Fibroblast of peridontal ligament (primary cell): ENCODE results near the gene B4GALT1.

Experiments
- DNase-seq: peaks from one replicate; pipeline ENCODE4 v3.0.0-alpha.2; 2010; ENCODE audit errors: extremely low read depth

Gene B4GALT1

DNA sequence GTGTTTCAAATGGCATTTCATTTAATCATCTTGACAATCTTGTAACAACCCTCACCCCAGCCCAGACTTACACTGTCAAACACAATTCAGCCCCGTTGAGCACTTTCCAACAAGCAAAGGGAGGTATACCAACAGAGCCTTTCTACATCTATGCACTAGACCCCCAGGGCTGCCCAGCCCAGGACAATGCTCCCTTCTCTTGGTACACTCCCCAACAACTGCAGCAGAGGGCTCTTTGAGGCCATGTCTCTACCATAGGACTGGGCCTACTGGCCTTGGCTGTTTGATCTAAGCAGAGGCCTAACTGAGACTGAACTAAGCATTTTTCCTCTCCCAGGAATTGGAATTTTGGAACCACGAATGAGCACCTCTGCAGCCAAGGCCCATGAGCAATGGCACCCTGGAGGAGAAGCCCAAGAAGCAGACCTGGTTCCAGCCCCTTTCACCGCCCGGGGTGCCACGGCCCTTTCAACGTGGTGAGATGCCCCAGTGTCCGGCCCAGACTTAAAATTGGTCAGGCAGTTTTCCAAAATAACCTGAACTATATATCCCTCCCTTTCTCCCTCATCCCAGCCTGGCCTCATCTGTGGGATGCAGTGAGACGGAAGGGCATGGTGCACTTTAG is 43.6 kb downstream of the B4GALT1 start:
- no peak for DNase-seq

DNA sequence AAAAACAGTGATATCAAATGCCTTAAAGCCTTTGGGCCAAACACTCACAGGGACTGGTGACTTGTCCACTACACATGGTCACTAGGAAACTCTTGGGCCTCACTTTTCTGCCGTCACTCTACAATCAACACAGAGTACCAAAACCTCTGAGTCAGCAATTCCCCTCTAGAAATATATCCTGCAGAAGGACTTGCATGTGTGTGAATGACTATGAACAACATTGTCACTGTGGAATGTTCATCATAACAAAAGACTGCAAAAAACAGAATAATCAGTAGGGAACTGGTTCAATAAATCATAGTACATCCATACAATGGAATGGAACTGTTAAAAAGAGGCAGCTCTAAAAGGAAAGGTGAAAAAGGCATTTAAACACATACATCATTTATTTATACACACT is 46.5 kb downstream of the B4GALT1 start:
- DNase-seq, result no peak

DNA sequence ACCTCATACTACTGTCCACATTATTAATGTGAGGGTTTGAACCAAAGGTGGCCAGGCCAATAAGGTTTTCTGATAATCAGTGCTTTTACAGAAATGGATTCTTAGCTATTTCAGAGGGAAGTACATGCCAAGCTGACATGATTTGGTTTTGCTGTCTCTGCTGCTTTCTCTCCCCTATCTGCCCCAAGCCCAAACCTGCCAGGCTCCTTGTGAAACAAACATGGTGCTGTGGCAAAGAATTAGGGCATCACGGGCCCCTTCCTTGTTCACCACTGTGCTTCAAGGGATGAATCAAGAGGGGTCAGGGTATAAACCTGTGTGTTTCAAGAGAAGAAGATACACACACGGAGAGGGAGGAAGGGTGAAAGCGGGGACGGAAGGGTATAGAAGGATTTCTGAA is 49.3 kb downstream of the B4GALT1 start:
- DNase-seq, result no peak

DNA sequence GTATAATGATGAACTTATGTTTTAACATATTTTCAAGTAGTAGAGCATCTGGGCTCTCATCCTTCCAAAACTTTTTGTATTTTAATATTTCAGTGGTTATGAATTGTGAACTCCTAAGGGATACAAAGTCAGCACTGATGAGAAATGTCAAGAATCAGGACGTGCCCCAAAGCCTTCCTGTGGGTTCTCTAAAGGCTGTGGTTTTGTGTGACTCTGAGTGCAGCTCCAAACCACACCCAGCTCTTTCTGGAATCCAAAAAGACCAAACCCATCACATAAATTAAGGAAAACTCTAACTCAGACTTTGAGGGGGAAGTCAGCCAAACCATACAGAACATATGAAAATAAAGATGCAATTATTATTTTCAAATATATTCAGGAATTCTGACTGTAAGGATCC is 49.8 kb downstream of the B4GALT1 start:
- peak; percentile 87 for DNase-seq

DNA sequence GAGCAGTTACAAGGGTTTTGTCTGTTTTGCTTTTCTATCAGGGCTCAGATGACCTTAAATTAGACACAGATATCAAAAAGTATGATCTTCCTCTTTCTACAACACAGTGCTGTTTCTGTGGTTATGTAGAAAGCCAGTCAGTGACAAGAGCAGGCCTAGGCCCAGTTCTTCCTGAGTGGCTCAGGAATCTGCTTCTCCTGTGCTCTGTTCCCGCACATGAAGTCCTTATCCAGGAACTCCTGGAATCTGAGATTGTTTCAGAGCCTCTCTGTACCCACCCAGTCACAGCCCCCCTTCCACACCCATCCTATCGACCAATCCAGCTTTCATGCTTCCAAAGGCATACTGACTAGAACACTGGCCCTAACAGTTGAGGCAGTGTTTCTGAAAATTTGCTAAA is 50.3 kb downstream of the B4GALT1 start:
- no peak for DNase-seq

DNA sequence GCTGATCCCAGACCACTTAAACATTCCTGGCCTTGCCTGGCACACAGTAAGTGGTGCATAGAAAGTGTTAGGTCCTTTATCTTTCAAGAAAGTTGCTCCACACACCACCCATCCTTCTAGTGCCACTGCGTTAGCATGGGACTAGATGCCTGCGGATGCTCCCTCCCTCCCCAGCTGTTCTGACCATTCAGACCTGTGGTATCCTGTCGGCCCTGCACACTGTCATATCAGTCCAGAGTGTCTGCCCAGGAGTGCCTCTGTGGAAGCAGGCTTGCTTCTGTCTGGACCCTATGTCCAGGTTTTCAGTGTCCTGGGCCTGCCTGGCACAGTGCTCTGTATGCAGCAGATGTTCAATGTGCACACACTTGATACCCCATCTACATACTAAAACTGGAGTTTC is 52.4 kb downstream of the B4GALT1 start:
- DNase-seq, result no peak

DNA sequence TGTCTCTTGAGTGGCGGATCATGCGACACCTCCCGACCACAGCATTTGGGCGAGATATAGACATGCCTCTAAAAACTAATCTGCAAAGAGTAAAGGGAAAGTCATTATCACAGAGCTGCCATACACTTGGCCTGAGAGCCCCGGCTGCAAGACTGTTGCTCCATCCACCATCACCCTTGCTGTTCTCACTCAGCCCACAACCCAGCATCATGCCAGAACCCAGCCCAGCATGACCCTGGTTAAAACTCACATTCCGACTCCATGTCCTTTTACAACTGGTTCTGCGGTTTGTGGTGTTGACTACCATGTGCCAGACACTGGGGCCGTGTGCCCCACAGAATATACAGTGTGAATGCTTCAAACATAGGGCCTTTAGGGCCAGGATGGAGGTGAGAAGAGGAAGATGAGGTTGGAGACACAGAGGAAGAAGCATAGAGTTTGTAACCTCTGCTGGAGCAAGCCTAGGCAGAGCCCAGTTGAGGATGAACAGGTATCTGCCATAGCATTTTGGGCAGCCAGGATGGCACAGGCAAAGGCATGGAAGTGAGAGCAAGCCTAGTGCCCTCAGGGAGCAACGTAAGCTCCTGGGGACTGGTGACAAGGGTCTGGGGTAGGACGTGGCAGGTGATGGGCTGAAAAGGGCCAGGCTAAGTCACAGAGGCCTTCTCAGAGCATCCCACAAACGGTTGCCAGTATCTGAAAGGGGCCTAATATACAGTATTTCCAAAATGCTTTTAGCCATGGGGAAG is 53.2 kb downstream of the B4GALT1 start:
- DNase-seq, result no peak

DNA sequence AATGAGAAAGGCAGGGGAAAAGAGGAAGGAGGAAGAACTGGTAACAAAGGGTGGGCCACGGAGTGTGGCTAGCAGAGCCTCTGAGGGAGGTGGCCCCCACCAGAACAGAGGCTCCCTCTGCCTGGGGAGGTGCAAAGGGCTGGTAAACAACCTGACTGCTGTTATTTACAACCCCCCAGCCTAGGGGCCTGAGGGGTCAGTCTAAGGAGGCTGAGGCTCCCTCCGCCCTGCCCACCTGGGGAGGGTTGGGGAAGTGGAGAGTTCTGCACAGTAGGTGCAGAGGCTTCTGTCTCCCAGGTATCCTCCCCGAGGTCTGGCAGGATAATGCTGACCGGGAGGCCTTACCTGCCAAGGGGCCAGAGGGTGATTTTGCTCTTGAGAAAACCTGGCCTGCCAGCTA is 55.0 kb downstream of the B4GALT1 start:
- no peak for DNase-seq

DNA sequence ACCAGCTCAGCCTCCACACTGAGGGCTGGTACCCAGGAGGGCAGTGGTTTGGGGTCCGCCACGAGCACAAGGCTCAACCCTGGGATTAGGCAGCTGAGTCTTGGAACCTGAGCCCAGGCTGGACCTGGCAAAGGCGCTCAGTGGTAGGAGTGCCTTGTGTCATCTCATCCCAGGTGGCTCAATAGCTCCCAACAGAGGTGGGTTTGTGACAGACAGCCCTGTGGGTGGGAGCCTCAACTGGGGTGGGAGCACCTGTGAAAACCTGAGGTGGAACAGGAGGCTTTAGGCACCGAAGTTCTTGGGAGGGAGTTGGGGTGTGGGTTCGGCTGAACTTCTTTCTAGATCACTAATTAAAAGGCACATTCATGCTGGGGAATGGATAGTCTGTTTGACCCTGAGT is 55.5 kb downstream of the B4GALT1 start:
- no peak for DNase-seq

DNA sequence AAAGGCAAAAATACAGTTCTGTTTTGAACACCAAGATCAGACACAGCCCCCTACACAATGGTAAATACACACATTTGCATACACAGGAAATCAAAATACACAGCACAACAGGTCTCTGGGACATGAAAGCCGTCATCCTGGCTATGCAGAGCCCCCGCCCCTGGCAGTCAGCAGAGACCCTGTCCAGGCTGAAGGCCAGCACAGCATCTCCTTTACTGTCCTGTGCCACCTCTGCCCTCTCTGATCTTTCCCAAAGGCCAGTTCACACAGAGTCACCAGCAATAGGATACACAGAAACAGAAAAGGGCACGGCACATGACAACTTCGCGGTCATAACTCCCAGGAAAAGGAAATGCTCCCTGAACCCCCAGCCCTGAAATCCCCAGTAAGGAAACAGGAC is 56.5 kb downstream of the B4GALT1 start:
- no peak for DNase-seq

DNA sequence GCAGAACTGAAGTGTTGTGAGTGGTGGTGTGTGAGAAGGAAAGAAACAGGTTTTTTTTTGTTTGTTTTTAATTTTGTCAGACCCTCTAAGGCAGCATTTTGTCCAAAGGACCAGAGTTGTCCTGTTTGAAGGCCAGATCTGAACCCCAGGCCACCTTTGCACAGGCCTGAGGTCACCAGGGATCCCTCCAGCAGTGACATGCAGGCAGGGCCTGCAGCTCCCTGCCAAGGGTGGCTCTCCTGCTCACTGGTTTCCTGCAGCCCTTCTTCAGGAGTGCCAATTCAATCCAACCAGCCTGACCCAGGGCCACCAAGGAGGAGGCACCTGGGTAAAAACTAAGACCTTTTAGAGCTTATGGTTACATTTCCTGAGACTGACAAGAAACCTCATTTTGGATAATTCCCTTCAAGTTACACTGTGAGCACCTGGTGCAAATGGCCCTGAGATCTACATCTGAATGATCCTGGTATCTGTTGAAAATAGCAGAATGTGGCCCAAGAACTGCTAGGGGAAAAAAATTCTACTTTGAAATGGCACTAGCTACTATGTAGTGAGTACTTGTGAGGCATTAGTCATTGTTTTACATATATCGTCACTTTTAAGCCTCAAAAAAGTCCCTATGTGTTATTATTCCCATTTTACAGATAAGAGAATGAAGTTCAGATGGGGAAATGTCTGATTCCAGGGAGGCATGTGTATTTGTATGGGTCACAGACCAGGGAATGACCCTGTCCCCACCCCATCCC is 57.1 kb downstream of the B4GALT1 start:
- DNase-seq, result no peak

DNA sequence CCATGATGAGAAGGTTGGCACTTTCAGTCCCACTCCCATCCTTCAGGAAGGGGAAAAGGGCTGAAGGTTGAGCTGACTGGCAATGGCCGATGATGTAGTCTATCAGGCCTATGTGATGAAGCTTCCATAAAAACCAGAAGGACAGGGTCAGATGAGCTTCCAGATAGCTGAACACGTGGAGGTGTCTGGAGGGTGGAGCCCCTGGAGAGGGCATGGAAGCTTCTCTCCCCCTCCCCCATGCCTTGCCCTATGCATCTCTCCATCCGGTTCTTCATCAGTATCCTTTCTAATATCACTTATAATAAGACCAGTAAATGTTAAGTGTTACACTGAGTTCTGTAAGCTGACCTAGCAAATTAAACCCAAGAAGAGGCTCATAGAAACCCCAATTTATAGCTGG is 58.0 kb downstream of the B4GALT1 start:
- no peak for DNase-seq

DNA sequence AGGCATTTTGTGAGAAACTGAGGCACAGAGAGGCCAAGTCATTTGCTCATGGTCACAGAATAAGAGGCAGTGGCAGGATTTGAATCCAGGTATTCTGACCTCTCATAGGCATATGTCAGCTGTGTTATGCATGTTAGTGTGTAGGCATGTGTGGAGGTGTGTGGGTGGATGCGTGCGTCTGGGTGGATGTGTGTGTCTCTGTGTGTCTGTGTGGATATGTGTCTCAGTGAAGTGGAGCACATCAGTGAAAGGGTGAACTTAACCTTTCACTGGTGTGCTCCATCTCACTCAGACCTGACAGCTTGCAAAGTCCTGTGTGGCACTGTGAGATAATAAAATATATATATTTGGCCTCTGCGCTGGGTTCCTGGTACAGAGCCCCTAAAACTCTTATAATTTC is 58.7 kb downstream of the B4GALT1 start:
- DNase-seq, result no peak

DNA sequence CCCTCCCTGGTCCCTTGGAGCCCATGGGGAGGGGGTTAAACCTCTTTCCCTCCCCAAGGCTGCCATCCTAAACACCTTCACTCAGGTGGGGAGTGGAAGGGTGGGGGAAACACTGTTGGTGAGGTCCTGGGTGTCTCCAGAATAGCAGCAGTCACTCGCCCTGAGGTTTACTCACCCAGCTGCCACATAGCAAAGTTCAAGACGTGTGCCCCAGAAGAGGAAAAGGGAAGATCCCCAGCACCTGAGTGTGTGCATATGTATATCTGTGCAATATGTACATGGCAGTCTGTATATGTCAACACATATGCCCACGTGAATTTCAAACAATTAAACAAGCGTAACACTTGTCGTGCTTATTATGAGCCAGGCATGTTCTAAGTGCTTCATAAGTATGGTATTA is 59.4 kb downstream of the B4GALT1 start:
- no peak for DNase-seq

DNA sequence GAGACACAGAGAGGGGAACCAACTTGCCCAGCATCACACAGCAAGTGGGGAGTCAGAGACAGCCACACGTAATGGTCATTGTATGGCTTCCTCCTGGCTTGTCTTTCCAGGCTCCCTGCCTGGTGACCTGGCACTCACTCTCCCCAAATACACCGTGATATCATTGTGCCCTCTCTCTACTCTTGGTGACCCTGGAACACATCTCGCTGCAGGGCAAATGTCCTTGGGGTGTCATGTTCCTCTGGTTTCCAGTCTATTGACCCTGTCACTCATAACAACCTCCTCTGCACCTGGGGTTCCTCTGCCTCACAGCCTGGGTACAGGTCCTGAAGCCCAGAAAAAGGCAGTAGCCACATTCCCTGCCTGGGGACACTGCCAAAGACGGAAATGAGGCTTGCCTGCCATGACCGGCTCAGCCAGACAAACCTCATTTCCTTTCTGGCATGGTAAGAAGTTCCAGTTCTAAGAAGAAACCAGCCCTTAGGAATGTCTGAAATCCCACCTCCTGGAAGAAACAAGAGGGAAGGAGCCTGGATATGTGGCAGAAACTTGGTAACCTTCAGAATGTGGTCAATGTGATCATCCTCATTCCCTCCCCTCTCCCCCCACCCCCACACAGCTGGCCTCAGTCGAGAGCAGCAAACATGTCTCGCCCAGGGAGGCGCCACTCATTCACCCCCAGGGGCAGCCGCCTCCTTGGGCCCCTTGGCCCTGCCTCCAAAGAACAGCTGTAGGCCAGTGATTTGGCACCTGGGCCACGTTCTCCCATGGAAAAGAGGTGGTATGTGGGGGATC is 60.1 kb downstream of the B4GALT1 start:
- DNase-seq, result peak; percentile 90

DNA sequence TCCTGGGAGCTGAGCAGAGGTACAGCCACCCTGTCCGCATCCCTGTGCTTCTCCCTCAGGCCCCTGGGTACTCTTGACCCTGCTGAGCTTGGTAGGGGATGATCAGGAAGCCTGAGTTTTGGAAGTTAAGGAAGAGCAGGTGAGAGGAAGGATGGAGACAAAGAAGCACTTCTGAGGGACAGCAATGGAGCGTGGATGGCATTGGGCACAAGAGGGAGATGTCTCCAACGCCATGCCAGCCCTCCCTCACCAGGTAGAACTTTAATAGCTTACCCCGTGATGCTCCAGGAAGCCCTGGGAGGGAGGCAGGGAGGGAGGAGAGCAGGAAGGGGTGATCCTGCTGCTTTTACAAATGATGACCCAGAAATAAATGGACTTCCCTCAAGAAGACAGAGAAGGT is 60.8 kb downstream of the B4GALT1 start:
- DNase-seq, result no peak

DNA sequence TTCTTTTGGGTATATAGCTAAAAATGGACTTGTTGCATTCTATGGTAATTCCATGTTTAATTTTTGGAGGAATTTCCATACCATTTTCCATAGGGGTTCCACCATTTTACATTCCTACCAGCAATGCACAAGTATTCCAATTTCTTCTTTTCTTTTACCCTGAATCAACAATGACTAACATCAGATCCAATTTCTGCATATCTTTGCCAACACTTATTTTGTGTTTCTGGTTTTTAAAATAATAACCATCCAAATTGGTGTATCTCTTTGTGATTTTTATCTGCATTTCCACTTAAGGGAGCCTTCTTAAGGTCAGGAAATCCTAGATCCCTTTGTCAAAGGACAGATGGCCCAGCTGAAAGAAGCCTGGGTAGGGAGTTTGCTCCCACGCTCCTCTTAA is 61.2 kb downstream of the B4GALT1 start:
- DNase-seq, result peak; percentile 59

DNA sequence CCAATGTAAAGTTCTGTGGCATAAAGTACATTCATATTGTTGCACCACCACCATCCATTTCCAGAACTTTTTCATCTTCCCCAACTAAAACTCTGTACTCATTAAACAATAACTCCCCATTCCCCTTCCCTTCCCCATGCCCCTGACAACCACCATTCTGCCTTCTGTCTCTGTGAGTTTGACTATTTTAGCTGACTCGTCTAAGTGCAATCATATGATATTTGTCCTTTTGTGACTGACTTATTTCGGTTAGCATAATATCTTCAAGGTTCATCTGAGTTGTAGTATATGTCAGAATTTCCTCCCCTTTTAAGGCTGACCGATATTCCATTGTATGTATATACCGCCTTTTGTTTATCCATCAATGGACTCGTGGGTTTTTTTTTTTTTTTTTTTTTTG is 61.6 kb downstream of the B4GALT1 start:
- no peak for DNase-seq

DNA sequence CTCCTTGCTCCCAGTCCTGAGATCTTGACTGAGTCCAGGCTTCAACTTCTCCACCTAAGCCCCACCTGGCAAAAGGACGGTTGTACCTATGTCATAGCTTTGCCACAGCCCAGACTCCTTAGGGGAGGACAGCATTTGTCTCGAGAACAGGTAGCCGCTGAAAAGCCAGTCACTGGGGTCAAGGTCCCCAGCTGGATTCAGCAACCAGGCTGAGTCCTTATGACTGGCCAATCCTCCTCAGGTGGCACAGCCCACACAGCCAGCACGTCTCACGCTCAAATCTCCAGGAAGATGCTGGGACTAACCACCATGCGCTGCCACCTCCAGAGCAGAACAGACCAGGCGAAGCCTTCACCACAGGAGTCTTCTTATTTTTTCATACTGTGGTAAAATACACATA is 62.7 kb downstream of the B4GALT1 start:
- DNase-seq, result no peak

DNA sequence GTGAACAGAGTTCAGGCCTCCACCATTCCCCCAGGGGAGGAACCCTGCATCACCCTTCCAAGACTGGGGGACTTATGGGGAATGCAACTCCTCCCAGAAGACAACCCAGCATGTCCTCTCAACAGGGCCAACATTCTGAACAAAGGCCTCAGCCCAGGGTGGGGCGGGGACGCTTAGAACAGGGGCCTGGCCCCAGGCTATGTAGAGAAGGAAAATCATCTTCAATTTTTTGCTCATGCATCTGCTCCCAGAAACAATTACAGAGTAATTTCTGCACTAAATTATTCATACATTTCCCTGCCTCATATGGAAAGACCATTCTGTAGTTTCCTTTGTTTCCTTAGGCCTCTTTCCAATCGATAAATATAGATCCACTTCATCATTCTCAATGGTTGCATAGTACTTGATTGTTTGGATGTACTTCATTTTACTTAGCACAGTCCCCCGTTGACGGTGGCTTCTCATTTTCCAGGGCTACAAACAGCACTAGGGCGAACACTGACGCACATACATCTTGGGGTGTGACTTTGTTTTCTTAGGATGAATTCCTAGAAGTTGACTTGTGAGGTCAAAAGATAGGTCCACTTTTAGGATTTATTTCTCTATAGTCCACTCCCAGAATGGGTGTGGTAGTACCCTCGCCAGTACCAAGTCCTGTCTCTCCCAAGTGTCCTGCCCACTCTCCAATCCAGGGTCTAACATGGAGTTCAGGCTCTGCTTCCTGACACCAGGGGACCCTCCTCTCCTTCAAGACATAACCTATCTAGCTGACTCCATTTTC is 63.4 kb downstream of the B4GALT1 start:
- DNase-seq, result peak; percentile 60

DNA sequence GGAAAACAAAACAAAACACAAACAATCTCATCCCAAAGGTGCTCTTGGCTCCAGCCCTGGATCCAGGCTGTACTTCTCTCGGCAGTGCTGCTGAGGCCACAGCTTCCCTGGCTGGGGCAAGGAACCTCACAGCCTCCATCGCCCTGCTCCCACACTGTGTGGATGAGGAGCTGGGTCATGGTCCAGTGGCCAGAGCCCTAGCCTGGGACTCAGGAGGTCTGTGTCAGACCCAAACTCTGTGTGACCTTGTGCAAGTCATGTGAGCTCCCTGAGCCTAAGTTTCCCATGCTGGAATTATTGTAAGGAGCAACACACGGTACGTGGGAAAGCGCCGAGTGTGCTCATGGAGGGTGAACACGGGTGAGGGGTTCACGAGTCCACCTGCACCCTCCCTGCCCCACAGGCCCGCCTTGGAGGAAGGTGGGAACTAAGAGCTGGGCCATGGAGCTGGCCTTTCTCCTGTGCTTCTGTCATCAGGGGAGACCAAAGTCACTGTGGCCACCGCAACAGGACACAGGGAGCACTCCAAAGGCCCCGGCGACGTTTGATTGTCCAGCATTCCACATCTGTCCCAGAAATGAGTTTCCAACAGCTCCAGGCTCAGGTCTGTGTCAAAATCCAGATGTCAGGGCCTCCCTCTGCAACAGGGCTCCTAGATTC is 64.5 kb downstream of the B4GALT1 start:
- DNase-seq, result no peak
